ENCODE data around the gene RAB14. TPM values are rescaled to one million over a fixed set of nuclear protein-coding genes. Genes with fewer than 3 reads are reported as not detected.
"Not testable (repeated sequence)": the region's sequence is repeated elsewhere in the genome, so short reads cannot be mapped to it uniquely, and the experiment has no call there.

Gene RAB14
- polyA plus RNA-seq, 1 experiment = 18.3 TPM

DNA sequence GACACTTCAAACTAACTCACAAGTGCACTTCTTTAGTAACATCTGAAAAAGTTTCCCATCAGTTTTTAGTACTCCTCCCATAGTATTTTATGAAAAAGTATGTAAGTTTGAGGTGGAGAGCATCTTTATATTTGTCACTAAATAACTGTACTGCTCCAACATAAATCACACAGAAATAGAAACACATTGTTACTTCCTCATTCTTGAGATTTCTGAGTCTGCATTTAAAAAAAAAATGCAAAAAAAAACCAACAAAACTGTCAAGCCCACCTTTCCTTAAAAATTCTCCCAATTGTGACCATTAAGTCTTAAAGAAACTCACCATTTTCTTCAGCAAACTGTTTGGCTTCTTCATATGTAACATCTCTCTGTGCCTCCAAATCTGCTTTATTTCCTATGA, 18.7 kb downstream of the RAB14 start:
- no peak for TF ChIP-seq CTCF (IDR thresholded peaks at IDR 0.05; ENCODE audit: insufficient read depth, low read depth, low read length)
- ChIA-PET CTCF (interaction anchor here (1.5 kb wide), 1 partner anchor 30 kb away, joined by 7 read pairs; no protein-coding TSS in a partner anchor), POLR2A (no interaction called here)
- Histone ChIP-seq H3K36me3 (ENCODE audit: control insufficient read depth, insufficient read depth, low read length) (peaks cover 3% of the 10 kb centered on the region), H3K27me3 (ENCODE audit: control insufficient read depth, insufficient read depth, low read length) (no peaks in the 10 kb centered on the region), H3K4me3 (ENCODE audit: low read depth, low read length) (no peak overlapping the region)
- DNase-seq (ENCODE audit: low read depth) = no peak

DNA sequence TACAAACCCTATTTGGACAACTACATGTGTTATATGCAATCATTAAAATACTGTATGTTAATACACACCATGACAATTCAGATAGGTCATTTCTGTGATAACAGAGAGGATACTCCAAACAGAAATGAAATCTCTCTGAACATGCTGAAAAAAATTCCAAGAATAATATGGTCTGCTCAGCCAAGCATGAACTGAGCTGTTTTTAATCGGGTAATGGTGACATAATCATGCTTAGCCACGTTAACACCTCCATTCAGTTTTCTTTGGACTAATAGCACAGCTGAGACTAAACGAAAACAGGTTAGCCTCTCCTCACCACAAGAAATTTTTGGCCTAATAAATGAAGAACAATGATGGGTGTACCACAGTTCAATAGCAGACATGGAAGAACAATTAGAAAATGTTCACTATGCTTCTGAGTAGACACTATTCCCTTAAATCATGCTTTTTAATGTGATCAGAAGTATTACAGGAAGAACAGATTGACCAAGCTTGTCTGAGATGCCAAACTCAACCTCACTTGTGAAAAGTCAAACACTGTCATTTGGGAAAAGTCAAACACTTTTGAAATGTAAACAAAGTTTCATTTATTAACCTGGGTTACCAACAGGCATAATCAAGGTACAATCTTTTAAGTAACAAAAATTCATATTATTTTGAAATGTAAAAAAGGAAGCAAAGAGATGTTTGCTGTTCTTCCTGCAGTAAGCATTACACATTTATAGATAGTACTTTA, 19.4 kb downstream of the RAB14 start:
- CTCF ChIA-PET = no interaction called here
- H3K27me3 ChIP-seq (ENCODE audit: control insufficient read depth, insufficient read depth, low read length) = no peaks in the 10 kb centered on the region
- H3K36me3 ChIP-seq (ENCODE audit: control insufficient read depth, insufficient read depth, low read length) = peaks cover 3% of the 10 kb centered on the region
- no peak for DNase-seq (ENCODE audit: low read depth)
- no peak overlapping the region for H3K4me3 ChIP-seq (ENCODE audit: low read depth, low read length)
- POLR2A ChIA-PET = no interaction called here
- no peak for TF ChIP-seq CTCF (IDR thresholded peaks at IDR 0.05; ENCODE audit: insufficient read depth, low read depth, low read length)

DNA sequence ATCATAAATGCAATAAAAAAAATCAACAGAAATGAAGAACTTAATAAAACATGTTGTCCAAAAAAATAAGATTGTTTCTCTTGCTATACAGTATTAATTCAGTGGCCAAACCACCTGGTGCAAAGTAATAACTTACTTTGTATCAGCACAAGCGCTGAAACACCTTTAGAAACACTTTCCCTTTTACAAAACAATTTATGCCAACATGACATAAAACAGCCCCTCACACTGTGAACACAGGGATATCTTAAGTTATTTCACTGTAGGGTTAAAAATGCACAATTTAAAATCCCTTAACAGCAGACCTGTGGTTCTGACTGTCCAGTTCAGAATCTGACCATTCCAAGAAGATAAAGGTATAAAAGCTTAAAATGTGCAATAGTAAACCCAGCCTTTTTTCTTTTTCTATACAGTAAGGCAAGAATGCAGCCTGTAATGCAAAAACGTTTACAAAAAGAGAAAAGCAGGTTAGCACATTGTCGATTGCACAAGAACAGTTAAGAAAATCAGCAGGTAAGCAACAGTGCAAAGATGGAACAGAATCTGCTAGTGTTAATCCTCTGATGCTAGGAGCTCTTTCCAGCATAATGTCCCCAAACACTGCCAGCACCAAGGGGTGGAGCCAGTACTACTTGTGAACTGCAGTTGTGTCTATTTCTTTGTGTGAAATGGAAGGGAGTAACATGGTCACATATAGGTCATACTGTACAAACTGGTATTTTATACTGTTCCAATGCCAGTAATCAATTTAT, 21.6 kb downstream of the RAB14 start:
- peaks cover 3% of the 10 kb centered on the region for H3K36me3 ChIP-seq (ENCODE audit: control insufficient read depth, insufficient read depth, low read length)
- no peak overlapping the region for H3K4me3 ChIP-seq (ENCODE audit: low read depth, low read length)
- POLR2A ChIA-PET = no interaction called here
- TF ChIP-seq CTCF (IDR thresholded peaks at IDR 0.05; ENCODE audit: insufficient read depth, low read depth, low read length) = no peak
- CTCF ChIA-PET = interaction anchor here (0.5 kb wide), 1 partner anchor 13 kb away, joined by 3 read pairs; no protein-coding TSS in a partner anchor
- DNase-seq (ENCODE audit: low read depth) = no peak
- no peaks in the 10 kb centered on the region for H3K27me3 ChIP-seq (ENCODE audit: control insufficient read depth, insufficient read depth, low read length)

DNA sequence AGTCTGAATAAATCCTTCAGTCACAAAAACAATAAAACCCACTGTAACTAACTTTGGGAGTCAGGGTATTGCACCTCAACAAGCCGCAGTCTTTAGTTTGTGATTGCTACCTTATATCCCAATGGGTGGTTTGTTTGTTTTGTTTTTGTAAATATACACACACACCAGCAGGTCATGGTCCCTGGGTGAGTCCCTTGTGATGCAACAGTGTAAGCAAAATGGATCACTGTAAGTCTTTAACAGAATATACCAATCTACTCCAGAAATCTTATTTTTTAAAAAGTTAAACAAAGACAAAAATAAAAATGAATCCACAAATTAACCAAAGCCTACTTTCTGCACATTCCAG, 22.3 kb downstream of the RAB14 start:
- CTCF ChIA-PET; H3K27me3 ChIP-seq (ENCODE audit: control insufficient read depth, insufficient read depth, low read length); H3K4me3 ChIP-seq (ENCODE audit: low read depth, low read length); POLR2A ChIA-PET; DNase-seq (ENCODE audit: low read depth); H3K36me3 ChIP-seq (ENCODE audit: control insufficient read depth, insufficient read depth, low read length): not testable (repeated sequence)

- CTCF ChIA-PET = no interaction called here
- POLR2A ChIA-PET = no interaction called here
- no peak for TF ChIP-seq CTCF (IDR thresholded peaks at IDR 0.05; ENCODE audit: insufficient read depth, low read depth, low read length)
Observed at GRCh38 chr9:121178676-121179372, 22.8 kb downstream of the RAB14 start.

More at GRCh38 chr9:121178676-121179372, 22.8 kb downstream of the RAB14 start:
- Histone ChIP-seq H3K27me3 (ENCODE audit: control insufficient read depth, insufficient read depth, low read length) (no peaks in the 10 kb centered on the region), H3K4me3 (ENCODE audit: low read depth, low read length) (no peak overlapping the region), H3K36me3 (ENCODE audit: control insufficient read depth, insufficient read depth, low read length) (peaks cover 3% of the 10 kb centered on the region)
- DNase-seq (ENCODE audit: low read depth) = no peak
